Osteoblast (primary cell): ENCODE measurements around the gene TTC28. TPM values are rescaled to one million over a fixed set of nuclear protein-coding genes. Genes with fewer than 3 reads are reported as not detected.

Source experiments
- DNase-seq: peaks from one replicate; pipeline ENCODE4 v3.0.0; 2011; ENCODE audit warnings: low spot score, mixed read lengths; ENCODE audit not compliant: insufficient read length; ENCODE audit errors: missing footprints
- H2AFZ ChIP-seq: 2 replicates; pipeline ENCODE4 v1.6.0; 2011; ENCODE audit warnings: mild to moderate bottlenecking, low read length
- H3K27ac ChIP-seq: 2 replicates; pipeline ENCODE4 v1.5.1; 2011; ENCODE audit warnings: mild to moderate bottlenecking, low read depth, low read length, moderate library complexity
- H3K27me3 ChIP-seq: 2 replicates; pipeline ENCODE4 v1.6.0; 2012; ENCODE audit warnings: mild to moderate bottlenecking, control low read depth, inconsistent platforms, low read length, moderate library complexity; ENCODE audit not compliant: insufficient read depth
- H3K36me3 ChIP-seq: 2 replicates; pipeline ENCODE4 v1.5.1; 2011; ENCODE audit warnings: mild to moderate bottlenecking, low read length, control low read depth, moderate library complexity; ENCODE audit not compliant: insufficient read depth
- H3K4me1 ChIP-seq: 2 replicates; pipeline ENCODE4 v1.5.1; 2011; ENCODE audit warnings: mild to moderate bottlenecking, low read length, control low read depth, moderate library complexity; ENCODE audit not compliant: insufficient read depth
- H3K4me2 ChIP-seq: 2 replicates; pipeline ENCODE4 v1.6.0; 2011; ENCODE audit warnings: mild to moderate bottlenecking, low read length; ENCODE audit not compliant: insufficient read depth
- H3K4me3 ChIP-seq: fragments of 200-600 bp; sonication (generic); 3 replicates; pipeline ENCODE4 v1.5.1; 2012; ENCODE audit warnings: mild to moderate bottlenecking, low read length, inconsistent platforms; ENCODE audit not compliant: insufficient read depth
- H3K79me2 ChIP-seq: 2 replicates; pipeline ENCODE4 v1.6.0; 2012; ENCODE audit warnings: mild to moderate bottlenecking, low read length, control low read depth, inconsistent platforms; ENCODE audit not compliant: insufficient read depth
- H3K9me3 ChIP-seq: 2 replicates; pipeline ENCODE4 v1.5.1; 2011; ENCODE audit warnings: low read depth, low read length, control low read depth
- H4K20me1 ChIP-seq: 2 replicates; pipeline ENCODE4 v1.6.0; 2012; ENCODE audit warnings: mild to moderate bottlenecking, low read length, control low read depth; ENCODE audit not compliant: insufficient read depth
- total RNA-seq: library from RNA; depleted of rRNA; stranded (reverse); fragments of >200 nt; gene quantifications from 2 replicates; pipeline ENCODE4 v1.2.3, GENCODE V29; 2012
- TF ChIP-seq, protein P1 (sequence below): IDR thresholded peaks from 2 replicates; pipeline ENCODE4 v1.5.1; 2011; ENCODE audit warnings: mild to moderate bottlenecking, low read depth, low read length, moderate library complexity; ENCODE audit errors: extremely low read depth

The TTC28 gene
- total RNA-seq, 1 donor = 48.1 TPM

DNA sequence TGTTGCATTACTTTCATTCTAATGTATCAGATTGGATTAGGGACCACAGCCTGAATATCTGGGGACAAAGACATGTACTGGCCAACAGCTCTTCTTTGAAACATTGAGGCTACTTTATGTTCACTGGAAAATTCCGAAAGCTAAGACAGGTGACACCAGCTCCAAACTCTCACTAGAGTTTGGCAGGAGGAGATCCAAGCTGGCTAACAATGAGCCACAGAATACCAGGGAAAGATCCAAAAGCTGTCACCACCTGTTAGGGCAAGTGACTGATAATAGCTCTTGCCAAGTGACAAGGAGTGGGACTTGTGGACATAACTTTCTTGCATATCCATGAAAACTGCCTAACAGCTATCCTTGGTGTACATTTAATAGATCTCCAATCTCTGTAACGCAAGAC lies 333.3 kb downstream of the TTC28 start:
- peaks cover 14% of the 10 kb centered on the region for H3K4me1 ChIP-seq
- no peaks in the 10 kb centered on the region for H3K79me2 ChIP-seq
- H3K36me3 ChIP-seq = no peaks in the 10 kb centered on the region
- H3K9me3 ChIP-seq = no peaks in the 10 kb centered on the region
- no peak for DNase-seq
- H3K4me3 ChIP-seq = no peak overlapping the region
- no peaks in the 10 kb centered on the region for H3K27me3 ChIP-seq
- no peak overlapping the region for H3K4me2 ChIP-seq
- no peak overlapping the region for H3K27ac ChIP-seq
- H4K20me1 ChIP-seq = no peaks in the 10 kb centered on the region
- no peak overlapping the region for H2AFZ ChIP-seq
- TF ChIP-seq, protein P1, sequence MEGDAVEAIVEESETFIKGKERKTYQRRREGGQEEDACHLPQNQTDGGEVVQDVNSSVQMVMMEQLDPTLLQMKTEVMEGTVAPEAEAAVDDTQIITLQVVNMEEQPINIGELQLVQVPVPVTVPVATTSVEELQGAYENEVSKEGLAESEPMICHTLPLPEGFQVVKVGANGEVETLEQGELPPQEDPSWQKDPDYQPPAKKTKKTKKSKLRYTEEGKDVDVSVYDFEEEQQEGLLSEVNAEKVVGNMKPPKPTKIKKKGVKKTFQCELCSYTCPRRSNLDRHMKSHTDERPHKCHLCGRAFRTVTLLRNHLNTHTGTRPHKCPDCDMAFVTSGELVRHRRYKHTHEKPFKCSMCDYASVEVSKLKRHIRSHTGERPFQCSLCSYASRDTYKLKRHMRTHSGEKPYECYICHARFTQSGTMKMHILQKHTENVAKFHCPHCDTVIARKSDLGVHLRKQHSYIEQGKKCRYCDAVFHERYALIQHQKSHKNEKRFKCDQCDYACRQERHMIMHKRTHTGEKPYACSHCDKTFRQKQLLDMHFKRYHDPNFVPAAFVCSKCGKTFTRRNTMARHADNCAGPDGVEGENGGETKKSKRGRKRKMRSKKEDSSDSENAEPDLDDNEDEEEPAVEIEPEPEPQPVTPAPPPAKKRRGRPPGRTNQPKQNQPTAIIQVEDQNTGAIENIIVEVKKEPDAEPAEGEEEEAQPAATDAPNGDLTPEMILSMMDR = no peak

DNA sequence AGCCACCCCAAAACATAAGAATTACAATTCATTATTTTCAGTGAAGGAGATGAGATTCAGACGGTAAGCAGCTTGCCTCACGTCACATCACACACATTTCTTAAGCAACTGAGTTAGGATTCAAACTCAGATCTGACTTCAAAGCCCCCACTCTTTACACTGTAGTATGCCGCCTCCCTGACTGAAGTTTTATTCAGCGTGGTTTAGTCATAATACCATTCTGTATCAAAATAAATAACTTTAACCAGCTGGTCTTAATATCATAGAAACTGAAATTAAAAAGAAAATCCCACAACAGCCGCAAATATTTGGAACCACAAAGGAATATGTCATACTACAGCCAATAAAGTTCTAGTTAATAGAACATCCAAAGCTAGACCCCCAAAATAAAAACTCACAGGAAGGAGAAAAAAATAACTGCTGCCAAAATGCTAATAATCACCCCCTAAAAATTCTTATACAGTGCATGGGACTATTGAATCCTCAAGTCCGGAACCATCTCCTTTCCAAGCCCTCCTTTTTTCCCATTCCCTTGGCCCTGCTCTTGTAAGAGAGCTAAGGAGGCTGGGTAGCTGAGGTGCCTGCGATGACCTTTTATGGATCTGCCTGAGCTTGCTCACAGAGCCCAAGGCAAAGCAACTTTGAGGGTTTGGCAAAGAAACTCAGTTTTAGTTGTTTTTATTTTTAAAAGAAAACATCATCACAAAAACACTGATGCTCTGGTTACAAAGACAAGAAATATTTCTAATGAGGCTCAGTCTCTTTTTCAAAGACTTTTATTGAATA lies 334.5 kb downstream of the TTC28 start:
- peaks cover 19% of the 10 kb centered on the region for H3K4me1 ChIP-seq
- H3K36me3 ChIP-seq = no peaks in the 10 kb centered on the region
- no peaks in the 10 kb centered on the region for H3K79me2 ChIP-seq
- DNase-seq = no peak
- H3K4me3 ChIP-seq = no peak overlapping the region
- no peaks in the 10 kb centered on the region for H3K27me3 ChIP-seq
- TF ChIP-seq, protein P1 = no peak
- H3K4me2 ChIP-seq = peak overlapping the region; percentile 45
- peak overlapping the region; percentile 33 for H2AFZ ChIP-seq
- H3K27ac ChIP-seq = no peak overlapping the region
- H3K9me3 ChIP-seq = no peaks in the 10 kb centered on the region
- no peaks in the 10 kb centered on the region for H4K20me1 ChIP-seq

GRCh38 chr22:28341001-28341400 lies 338.6 kb downstream of the TTC28 start:
- no peak overlapping the region for H3K27ac ChIP-seq
- no peaks in the 10 kb centered on the region for H3K36me3 ChIP-seq
- no peak overlapping the region for H3K4me2 ChIP-seq
- no peaks in the 10 kb centered on the region for H3K27me3 ChIP-seq
- no peaks in the 10 kb centered on the region for H4K20me1 ChIP-seq
- H3K4me1 ChIP-seq = peaks cover 19% of the 10 kb centered on the region
- H2AFZ ChIP-seq = no peak overlapping the region
- peak; percentile 56 for DNase-seq
- no peaks in the 10 kb centered on the region for H3K9me3 ChIP-seq
- TF ChIP-seq, protein P1 = no peak
- H3K4me3 ChIP-seq = no peak overlapping the region
- H3K79me2 ChIP-seq = no peaks in the 10 kb centered on the region

DNA sequence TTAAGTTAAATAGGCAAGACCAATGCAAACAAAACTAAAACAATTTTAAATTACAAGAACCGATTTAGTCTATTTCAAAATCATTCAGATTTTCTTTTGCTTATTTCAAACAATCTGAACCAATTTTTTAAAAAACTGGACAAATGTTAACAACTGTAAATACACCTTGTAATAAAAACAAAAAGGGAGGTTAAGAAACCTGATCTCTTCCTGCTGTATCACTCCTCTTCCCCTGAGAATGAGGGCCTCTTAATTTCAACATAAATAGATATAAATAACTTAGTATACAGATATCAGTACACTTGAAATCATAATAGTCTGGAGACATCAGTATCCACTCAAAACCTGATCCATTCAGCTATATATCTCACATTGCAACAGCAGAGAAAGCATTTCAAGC lies 346.6 kb downstream of the TTC28 start:
- Histone ChIP-seq H3K4me2 (no peak overlapping the region), H3K4me1 (peaks cover 15% of the 10 kb centered on the region), H3K4me3 (no peak overlapping the region), H3K9me3 (no peaks in the 10 kb centered on the region), H3K27ac (no peak overlapping the region), H3K27me3 (no peaks in the 10 kb centered on the region), H3K36me3 (no peaks in the 10 kb centered on the region), H2AFZ (no peak overlapping the region), H3K79me2 (no peaks in the 10 kb centered on the region), H4K20me1 (peaks cover 3% of the 10 kb centered on the region)
- DNase-seq = no peak
- TF ChIP-seq, protein P1 = no peak
